22Rv1 (cell line): ENCODE data around the gene MAML3.

Experiments
- ZFX ChIP-seq: fragments of 450-650 bp; IDR thresholded peaks from 2 replicates; pipeline ENCODE4 v1.6.1; 2017; ENCODE audit warnings: antibody characterized with exemption, borderline replicate concordance
- TF ChIP-seq, protein P1 (sequence below): fragments of 450-650 bp; IDR thresholded peaks from 2 replicates; pipeline ENCODE4 v1.5.1; 2017; ENCODE audit warnings: mild to moderate bottlenecking

DNA sequence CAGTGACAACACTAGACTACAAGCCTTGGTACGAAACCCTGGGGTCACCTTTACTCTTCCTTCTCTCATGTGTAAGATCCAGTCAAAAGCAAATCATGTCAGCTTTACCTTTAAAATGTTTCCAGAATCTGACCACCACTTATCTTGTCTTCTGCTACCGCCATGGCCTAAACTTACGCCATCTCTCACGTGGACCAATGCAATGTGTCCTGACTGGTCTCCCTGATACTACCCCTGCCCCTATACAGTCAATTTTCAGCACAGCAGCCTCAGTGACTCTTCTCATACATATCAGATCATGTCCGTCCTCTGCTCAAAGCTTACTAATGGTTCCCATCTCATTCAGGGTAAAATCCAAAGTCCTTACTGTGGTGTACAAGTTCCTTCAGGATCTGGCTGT is 15.0 kb upstream of the MAML3 start:
- TF ChIP-seq, protein P1, sequence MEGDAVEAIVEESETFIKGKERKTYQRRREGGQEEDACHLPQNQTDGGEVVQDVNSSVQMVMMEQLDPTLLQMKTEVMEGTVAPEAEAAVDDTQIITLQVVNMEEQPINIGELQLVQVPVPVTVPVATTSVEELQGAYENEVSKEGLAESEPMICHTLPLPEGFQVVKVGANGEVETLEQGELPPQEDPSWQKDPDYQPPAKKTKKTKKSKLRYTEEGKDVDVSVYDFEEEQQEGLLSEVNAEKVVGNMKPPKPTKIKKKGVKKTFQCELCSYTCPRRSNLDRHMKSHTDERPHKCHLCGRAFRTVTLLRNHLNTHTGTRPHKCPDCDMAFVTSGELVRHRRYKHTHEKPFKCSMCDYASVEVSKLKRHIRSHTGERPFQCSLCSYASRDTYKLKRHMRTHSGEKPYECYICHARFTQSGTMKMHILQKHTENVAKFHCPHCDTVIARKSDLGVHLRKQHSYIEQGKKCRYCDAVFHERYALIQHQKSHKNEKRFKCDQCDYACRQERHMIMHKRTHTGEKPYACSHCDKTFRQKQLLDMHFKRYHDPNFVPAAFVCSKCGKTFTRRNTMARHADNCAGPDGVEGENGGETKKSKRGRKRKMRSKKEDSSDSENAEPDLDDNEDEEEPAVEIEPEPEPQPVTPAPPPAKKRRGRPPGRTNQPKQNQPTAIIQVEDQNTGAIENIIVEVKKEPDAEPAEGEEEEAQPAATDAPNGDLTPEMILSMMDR = no peak
- TF ChIP-seq ZFX = no peak
